Measurements from ENCODE around the gene ADM2.

GRCh38 chr22:50485221-50486131, 4.1 kb downstream of the ADM2 start:
- no peak for TF ChIP-seq REST (IDR thresholded peaks at IDR 0.05; ENCODE audit: low read depth, low read length)
- no peak for TF ChIP-seq POLR2AphosphoS5 (IDR thresholded peaks at IDR 0.05; ENCODE audit: low read depth, low read length)
- no peak for TF ChIP-seq FOXJ3 (CRISPR knock-in tag; IDR thresholded peaks at IDR 0.05)
- no peak for TF ChIP-seq RXRA (IDR thresholded peaks at IDR 0.05; ENCODE audit: borderline replicate concordance, low read depth)
- no peak for TF ChIP-seq CTCF (IDR thresholded peaks at IDR 0.05)

Data from SK-N-SH (cell line).